HG02981 (cell line): Measurements from ENCODE around the gene TTPAL.

Experiments used
- ATAC-seq: cut with Tn5 transposase; IDR thresholded peaks from one replicate; pipeline ENCODE4 v1.9.1; 2021; ENCODE audit warnings: mild to moderate bottlenecking, moderate library complexity; ENCODE audit not compliant: unreplicated experiment

Gene TTPAL

DNA sequence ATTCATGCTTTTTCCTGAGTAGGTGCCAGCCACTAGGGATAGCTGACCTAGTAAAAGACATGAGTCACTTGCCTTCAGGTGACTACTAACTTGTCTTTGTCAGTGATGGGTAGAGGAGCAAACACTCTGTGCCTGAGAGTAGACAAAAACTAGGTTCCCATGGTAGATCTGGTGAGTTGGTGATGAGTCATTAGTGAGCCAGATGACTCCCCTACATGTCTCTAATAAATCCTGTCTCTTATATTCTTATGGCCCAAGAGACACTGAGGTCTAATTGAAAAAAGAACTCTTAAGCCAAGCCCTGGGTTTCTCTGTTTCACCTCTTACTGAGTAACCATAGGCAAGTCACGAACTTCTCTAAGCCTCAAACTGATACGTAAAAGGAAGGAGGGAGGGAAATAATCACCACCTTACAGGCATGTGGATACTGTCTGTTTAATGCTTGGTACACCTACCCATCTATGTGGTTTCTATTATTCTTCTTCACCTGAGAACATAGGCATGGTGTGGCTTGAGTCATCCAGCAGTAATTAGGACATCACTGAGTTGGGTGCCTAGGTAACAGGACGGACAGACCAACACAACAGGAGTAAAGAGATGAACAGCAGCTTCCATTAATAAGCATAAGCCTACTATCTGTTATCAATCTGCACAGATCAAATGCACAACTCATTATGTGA lies 20.3 kb downstream of the TTPAL start:
- no peak for ATAC-seq

DNA sequence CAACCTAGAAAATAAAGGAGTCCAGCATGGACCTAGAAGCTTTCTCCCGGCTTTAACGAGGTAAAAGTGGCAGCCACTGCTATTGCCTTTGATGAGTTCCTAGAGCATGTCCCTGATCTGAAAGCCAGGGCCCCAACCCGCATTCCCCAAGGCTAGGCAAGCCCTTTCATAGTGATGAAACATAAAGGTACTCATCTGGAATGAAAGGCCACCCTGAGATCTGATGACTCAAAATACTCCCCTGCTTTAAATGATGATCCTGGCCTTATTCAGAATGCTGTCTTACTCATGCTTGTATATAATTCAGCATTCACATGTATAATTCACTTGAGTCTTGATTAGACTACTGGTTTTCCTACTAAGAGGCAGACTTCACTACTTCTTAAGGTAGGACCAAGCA lies 21.3 kb downstream of the TTPAL start:
- ATAC-seq, result no peak

DNA sequence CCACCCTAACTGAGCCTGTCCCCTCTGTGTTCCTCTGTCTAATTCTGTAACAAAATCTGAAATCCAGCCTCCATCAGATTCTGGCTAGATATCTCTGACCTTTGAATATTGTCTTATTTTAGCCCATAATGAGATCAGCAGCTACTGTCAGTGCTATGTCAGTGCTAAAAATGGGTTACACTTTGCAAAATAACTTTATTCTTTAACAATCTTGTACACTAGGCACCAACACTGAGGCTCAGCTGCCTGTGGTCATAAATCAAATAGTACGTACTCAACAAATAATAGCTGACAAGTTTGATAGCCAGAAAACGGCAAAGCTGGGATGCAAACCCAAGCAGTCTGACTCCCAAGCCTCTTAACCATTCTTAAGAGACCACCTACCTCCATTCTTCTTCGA lies 22.1 kb downstream of the TTPAL start:
- ATAC-seq, result no peak

DNA sequence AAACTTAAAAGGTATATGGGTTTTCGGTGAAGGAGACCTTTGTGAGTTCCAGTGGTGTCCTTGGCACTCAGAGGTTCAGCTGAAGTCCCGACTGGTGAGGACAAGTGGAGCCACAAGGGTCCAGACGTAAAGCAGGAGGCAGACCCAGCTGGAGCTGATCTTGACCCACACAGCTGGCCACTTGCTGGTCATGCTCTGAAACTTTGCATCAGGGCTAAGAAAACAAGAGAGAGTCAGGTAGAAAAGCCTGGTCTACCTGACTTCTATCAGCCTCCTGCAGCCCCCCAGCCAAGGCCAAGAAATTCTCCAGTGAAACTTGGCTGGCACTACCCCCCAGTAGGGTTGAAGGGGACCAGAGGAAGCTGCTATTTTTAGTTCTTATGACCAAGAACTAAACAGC lies 24.5 kb downstream of the TTPAL start:
- ATAC-seq, result no peak

DNA sequence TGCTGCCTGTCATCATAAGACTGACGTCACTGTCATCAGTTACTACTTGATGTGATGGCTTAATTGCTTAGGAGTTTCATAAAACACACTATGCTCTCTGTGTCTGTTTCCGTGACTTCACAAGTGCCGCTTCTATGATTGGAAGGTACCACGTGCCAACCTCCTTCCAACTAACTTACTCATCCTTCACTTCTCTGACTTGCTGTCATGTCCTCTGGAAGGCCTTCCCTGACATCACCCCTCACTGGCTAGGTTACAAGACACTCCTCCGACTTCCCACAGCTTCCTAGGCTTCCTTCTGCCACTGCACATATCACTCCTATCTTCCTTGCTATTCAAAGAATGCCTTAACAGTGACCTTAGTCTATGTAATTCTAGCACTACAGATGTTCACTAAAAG lies 25.8 kb downstream of the TTPAL start:
- no peak for ATAC-seq

DNA sequence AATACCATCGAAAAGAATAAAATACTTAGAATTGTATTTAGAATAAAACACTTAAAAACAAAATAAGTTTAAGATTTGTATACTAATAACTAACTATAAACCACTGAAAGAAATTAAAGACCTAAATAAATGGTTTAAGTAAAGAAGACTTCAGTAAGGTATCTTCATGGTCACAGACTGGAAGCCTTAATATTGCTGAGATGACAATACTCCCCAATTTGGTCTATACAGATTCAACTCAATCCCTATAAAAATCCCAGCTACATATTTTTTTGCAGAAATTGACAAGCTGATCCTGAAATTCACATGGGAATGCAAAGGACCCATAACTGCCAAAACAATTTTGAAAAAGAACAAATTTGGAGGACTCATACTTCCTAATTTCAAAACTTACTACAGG lies 27.3 kb downstream of the TTPAL start:
- no peak for ATAC-seq

DNA sequence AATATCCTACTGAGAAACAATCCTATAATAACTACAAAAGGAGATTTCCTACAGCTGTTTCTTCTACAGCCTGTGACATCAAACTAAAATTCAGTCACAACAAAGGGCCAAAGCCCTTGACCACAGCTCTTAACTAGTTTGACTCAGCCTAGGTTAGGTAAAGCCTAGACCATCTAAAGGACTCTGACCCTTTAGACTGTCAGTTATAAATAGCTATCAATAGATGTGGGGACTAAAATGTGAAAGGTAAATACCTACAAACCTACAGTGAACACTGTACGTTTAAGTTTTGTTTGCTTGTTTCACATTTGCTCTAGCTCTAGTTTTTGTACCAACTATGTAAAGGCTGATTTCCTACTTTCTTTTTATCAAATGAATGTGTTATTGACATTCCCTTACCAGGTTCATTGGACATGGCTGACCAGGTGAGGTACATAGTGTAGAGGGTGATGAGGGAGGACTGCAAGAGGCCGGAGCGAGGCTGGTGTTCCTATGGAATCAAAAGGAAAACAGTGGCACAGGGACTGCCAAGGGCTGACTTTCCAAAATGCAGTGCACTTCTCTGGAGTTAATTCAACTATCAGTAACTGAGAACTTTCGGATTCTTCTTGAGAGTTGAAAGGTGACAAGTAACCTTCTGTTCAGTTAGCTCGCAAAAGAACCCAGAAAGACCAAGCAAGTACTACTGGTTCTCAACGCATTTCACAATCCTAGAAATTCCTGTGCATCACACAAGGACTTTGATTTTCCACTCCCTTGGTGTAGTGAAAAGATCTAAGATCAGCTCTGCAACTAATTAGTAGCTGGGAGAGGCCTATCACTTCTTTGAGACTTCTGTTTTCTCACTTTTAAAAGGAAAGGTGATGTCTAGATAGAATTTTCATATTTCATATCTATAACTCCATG lies 29.0 kb downstream of the TTPAL start:
- no peak for ATAC-seq

DNA sequence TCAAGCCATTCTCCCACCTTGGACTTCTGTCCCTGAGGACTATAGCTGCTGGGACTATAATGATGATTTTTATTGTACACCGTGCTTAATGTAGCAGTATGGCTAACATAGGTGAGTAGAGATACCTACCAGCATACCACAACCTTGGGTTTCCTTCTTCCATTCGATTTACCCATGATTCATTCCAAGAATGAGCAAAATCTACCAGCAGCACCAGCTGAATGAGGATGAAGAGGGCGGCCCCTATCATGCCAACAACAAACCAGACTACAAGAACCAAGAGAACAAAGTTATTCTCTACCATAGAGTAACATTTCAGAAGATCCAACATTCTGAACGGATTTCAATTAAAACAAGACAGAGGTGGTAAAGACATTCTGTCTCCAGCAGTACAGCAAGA lies 34.1 kb downstream of the TTPAL start:
- ATAC-seq, result no peak

DNA sequence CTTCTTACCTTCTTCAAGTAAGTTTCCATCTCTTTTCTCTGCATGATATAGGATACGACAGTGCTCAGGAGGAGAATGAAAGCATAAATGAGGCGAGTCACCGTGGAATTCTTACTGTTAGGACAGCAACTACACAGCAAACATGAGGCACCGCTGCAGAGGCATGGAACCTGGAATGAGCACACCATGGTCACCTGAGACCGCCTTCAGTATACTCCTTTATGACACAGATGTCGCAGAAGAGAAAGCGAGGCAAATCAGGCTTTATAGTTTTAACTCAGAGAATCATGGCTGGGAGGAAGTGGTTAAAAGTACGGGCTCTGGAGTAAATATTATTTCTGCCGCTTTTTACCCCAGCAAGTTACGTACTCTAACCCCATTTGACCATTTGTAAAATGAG lies 38.2 kb downstream of the TTPAL start:
- no peak for ATAC-seq

DNA sequence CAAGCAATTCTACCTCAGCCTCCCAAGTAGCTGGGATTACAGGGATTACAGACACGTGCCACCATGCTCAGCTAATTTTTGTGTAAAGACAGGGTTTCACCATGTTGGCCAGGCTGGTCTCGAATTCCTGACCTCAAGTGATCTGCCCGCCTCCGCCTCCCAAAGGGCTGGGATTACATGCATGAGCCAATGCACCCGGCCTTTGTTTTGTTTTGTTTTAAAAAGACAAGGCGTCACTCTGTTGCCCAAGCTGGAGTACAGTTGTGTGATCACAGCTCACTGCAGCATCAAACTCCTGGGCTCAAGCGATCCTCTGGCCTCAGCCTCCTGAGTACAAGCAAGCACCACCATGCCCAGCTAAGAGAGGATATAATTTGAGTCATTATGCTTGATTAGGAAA lies 40.8 kb downstream of the TTPAL start:
- no peak for ATAC-seq

DNA sequence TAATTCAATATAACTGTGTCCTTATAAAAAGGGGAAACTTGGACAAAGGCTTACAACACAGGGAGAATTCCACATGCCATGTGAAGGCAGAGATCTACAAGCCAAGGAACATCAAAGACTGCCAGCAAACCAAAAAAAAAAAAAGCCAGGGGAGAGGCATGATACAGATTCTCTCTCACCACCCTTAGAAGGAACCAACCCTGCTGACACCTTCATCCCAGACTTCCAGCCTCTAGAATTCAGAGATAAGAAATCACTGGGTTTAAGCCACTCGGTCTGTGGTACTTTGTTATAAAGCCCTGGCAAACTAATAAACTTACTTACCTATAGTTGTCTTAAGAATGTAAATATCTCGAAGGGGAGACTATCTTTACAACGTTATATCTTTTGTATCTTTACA lies 41.8 kb downstream of the TTPAL start:
- no peak for ATAC-seq

DNA sequence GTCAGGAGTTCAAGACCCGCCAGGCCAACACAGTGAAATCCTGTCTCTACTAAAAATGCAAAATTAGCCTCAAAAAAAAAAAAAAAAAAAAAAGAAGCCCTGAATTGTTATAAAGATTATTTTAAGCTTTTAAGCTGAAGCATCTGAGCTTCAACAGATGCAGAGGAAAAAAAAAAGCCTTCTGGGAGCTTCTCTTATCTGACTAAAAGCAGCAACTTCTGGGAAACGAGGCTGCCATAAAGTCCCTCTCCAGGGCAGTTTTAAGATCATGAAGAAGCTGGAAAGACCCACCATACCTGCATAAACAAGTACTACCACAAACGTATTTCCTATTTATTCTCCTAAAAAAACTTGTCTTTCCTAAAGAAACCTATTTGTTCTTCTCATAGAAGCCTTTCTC lies 42.6 kb downstream of the TTPAL start:
- ATAC-seq, result no peak

DNA sequence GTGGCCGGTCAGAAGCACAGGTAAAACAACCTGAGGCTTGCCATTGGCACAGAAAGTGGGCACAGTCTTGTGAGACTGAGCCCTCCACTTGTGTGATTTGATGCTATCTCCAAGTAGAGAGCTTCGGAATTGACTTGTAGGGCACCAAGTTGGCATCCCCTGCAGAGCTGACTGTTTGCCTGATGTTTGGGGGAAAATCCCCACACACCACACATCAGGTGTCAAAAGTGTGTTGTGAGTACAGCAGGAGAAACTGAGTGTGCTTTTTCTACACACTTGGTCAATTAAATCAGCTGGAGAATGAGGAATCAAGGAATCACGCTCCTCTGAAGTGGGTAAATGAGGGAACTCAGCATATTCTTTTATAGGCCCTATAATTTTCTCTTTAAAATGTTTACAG lies 45.2 kb downstream of the TTPAL start:
- ATAC-seq, result no peak

DNA sequence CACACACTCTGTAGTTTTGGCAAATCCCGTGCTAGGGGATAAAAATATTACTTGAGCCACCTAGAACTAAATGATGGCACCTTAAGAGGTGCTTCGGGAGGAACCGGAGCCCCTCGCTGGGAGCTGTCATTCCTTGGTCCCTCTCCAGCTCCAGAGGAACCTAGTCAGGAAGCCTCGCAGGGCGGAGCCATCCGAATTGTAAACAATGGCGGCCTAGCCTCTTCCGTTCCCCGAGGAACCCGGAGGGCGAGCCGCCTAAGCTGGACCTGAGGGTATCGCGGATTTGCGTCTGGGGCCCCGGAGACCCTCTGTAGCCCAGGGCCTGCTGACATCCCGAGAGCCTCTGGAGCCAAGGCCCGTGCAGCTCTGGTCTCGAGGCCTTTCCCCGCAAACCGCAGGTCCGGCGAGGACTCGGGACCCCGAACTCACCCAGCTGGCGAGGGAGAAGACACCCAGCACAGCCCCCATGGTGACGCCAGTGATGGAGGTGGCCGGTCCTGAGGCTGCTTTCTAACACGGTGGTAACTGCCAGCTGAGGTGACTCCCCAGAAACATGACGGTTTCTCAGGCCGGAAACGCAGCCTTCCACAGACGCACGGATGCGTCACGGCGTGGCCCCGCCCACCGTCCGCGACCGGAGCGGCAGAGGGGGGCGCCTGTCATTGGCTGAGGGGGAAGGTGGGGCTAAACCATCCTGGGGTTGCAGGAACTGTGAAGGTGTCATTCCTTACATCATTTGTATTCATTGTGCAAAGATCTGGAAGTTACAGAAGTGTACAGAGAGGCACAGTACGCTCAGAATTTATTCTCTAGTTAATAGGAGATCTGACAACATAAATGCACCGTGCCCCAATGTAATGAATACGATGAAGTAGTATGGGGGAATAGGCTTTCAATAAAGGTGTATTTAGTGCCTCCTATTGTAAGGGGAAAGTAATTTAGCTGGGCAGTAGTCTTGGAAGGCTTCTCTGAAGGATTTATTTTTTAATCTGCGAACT lies 46.1 kb downstream of the TTPAL start, which contains the start of gene SERINC3:
SERINC3 (minus strand) TSS at position 587 of the 998 bp plus-strand sequence; CDS start at position 468, 119 bp downstream.
- peak; percentile 97 for ATAC-seq

DNA sequence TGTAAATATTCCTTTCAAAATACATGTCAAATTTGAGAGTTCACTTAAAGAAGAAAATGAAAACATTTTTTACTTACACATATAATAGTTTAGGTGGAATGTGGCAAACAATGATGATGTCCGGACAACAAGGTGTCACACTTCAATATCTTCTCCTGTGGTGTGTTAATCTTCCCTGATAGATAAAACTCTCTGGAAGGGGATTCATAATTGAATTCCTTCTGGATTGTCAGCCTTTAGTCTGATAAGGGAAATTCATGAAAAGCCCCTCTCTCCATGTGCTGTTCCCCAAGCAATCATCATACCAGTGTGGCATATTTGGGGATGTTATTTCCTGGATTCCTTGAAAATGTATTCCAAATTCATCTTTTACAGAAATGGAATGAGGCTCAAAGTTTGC lies 47.2 kb downstream of the TTPAL start:
- ATAC-seq, result no peak

DNA sequence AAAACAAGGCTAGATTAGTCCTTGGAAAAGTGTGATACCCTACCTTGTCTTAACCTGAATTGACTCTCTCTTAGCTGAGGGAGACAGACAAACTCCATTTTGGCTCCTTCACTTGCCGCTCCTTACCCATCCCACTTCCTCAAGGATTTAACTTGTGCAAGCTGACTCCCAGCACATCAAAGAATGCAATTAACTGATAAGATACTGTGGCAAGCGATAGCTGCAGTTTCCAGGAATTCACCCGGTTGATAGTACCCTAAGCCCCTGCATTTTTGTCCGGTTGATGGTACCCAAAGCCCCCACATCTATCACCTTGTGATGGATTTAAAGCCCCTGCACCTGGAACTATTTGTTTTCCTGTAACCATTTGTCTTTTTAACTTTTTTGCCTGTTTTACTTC lies 48.1 kb downstream of the TTPAL start:
- no peak for ATAC-seq

DNA sequence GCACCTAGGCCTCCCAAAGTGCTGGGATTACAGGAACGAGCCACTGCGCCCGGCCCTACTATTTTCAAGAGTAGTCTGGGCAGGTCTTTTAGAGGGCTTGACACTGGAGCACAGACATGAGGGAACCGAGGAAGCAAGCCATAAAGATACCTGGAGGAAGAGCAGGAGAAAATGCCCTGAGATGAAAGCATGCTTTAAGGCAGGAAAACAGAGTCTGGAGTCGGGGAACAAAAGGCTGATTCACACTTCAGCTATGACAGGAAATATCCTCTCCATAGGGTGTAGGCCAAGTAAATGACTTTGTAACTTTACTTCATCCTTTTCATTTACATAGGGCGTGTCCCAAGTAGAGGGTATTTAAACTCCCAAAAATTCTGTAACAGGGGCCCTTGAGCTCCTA lies 50.5 kb downstream of the TTPAL start:
- no peak for ATAC-seq

DNA sequence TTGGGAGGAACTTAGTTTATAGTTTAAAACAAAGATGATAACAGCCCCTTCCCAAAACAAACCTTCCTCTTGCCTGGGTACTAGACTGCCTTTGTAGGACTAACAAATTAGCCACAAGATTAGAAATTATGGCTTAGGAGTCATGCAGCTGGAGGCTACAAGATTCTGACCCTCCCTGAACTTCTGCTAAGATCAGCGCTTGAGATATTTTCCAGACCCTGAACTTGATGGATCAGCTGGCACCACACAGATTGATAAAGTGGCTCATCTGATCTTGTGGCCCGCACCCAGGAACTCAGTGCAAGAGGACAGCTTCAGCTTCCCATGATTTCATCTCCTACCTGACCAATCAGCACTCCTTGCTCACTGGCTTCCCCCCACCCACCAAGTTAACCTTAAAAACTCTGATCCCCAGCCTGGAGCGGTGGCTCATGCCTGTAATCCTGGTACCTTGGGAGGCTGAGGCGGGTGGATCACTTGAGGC lies 52.1 kb downstream of the TTPAL start:
- ATAC-seq, result no peak

DNA sequence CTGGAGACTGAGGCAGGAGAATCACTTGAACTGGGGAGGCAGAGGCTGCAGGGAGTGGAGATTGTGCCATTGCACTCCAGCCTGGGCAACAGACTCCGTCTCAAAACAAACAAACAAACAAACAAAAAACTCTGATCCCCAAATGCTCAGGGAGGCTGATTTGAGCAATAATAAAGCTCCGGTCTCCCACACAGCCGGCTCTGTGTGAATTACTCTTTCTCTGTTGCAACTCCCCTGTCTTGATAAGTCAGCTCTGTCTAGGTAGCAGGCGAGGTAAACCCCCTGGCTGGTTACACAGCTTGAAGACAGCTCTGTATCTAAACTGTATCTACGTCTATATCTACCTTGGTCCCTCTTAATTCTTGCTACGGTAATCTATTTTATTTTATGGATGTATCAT lies 52.6 kb downstream of the TTPAL start:
- ATAC-seq, result no peak

DNA sequence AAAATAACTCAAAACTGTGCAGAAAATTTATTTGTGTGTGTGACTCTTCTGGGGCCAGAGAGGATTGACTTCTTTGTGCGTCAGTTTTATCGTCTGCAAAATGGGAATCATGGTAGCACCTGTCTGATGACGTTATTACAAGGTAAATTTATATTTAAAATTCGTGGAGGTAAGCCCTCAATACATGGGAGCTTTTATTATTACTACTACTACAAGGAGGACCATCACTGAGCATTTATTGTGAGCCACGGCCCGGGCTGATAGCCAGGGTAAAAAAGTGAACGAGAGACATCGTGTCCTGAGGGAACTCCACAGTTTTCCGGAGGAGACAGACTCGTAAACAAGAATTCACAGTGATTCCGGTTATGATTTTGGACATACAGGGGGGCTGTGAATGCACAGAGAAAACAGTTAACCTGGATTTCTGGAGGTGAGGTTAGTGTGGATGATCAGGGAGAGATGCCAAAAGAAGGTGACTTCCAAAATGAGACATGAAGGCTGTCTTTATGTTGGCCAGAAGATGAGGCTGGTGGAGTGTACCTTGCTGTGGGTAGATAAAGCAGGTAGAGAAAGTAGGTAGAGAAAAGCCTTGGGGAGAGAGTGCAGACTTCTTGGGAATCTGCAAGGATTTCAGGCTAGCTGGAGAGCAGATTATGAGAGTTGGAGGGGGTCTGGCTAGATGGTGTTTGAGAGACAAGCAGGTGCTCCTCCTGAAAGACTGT lies 56.7 kb downstream of the TTPAL start:
- no peak for ATAC-seq
